SU-DHL-6 (cell line): ENCODE measurements around the gene RHOG.

Experiments
- H2AFZ ChIP-seq: fragments of 200-600 bp; sonication (generic); 2 replicates; pipeline ENCODE4 v1.6.1; 2014; ENCODE audit warnings: low read depth, mild to moderate bottlenecking, moderate library complexity, mixed read lengths, antibody characterized with exemption, low read length; ENCODE audit not compliant: severe bottlenecking
- H3F3A ChIP-seq: fragments of 200-600 bp; shearing (Covaris generic); 2 replicates; pipeline ENCODE4 v1.6.0; 2016; ENCODE audit warnings: antibody characterized with exemption, mild to moderate bottlenecking; ENCODE audit not compliant: insufficient read depth
- H3K27ac ChIP-seq: fragments of 200-600 bp; sonication (generic); 2 replicates; pipeline ENCODE4 v1.5.1; 2016; ENCODE audit warnings: low read depth, mild to moderate bottlenecking, low read length, moderate library complexity, mixed read lengths
- H3K27me3 ChIP-seq: fragments of 200-600 bp; sonication (generic), shearing (Covaris generic); 2 replicates; pipeline ENCODE4 v1.6.0; 2014; ENCODE audit warnings: mild to moderate bottlenecking, low read length
- H3K36me3 ChIP-seq: fragments of 200-600 bp; sonication (generic); 2 replicates; pipeline ENCODE4 v1.6.1; 2014; ENCODE audit warnings: mild to moderate bottlenecking, low read length, mixed read lengths
- H3K4me2 ChIP-seq: fragments of 300-600, 200-600 bp; shearing (Covaris generic), sonication (generic); 2 replicates; pipeline ENCODE4 v1.6.0; 2014; ENCODE audit warnings: low read length, low read depth, mild to moderate bottlenecking; ENCODE audit not compliant: poor library complexity, severe bottlenecking
- H3K4me3 ChIP-seq: fragments of 200-600 bp; sonication (generic); 2 replicates; pipeline ENCODE4 v1.5.1; 2014; ENCODE audit warnings: antibody characterized with exemption, low read length, mild to moderate bottlenecking, mixed read lengths; ENCODE audit not compliant: insufficient read depth, poor library complexity, severe bottlenecking
- H3K79me2 ChIP-seq: fragments of 200-600 bp; sonication (generic); 2 replicates; pipeline ENCODE4 v1.6.1; 2014; ENCODE audit warnings: mild to moderate bottlenecking, low read length, moderate library complexity; ENCODE audit not compliant: insufficient read depth
- H3K9ac ChIP-seq: fragments of 200-600 bp; sonication (generic); 2 replicates; pipeline ENCODE4 v1.7.0; 2014; ENCODE audit warnings: mild to moderate bottlenecking, low read length
- H3K9me2 ChIP-seq: fragments of 200-600 bp; sonication (generic); replicated peaks from 2 replicates; pipeline ENCODE4 v1.6.1; 2014; ENCODE audit warnings: low read length; ENCODE audit not compliant: insufficient read depth
- H3K9me3 ChIP-seq: fragments of 200-600 bp; sonication (generic); 2 replicates; pipeline ENCODE4 v1.6.1; 2014; ENCODE audit warnings: low read length, mixed read lengths; ENCODE audit not compliant: insufficient read depth
- H4K20me1 ChIP-seq: fragments of 200-600 bp; sonication (generic); 2 replicates; pipeline ENCODE4 v1.6.1; 2014; ENCODE audit warnings: low read depth, mild to moderate bottlenecking, antibody characterized with exemption, low read length, moderate library complexity, mixed read lengths
- EZH2phosphoT487 ChIP-seq: fragments of 200-600 bp; sonication (generic), shearing (Covaris generic); conservative IDR thresholded peaks from 2 replicates; pipeline ENCODE4 v1.6.1; 2018; ENCODE audit warnings: mild to moderate bottlenecking, antibody characterized with exemption, low read length, moderate library complexity, mixed read lengths
- TF ChIP-seq, protein P1 (sequence below): fragments of 200-600 bp; sonication (generic); IDR thresholded peaks from one replicate; pipeline ENCODE4 v1.5.1; 2017; ENCODE audit warnings: antibody characterized with exemption, mild to moderate bottlenecking, low read length, moderate library complexity; ENCODE audit not compliant: insufficient read depth, poor library complexity, severe bottlenecking

RHOG gene

DNA sequence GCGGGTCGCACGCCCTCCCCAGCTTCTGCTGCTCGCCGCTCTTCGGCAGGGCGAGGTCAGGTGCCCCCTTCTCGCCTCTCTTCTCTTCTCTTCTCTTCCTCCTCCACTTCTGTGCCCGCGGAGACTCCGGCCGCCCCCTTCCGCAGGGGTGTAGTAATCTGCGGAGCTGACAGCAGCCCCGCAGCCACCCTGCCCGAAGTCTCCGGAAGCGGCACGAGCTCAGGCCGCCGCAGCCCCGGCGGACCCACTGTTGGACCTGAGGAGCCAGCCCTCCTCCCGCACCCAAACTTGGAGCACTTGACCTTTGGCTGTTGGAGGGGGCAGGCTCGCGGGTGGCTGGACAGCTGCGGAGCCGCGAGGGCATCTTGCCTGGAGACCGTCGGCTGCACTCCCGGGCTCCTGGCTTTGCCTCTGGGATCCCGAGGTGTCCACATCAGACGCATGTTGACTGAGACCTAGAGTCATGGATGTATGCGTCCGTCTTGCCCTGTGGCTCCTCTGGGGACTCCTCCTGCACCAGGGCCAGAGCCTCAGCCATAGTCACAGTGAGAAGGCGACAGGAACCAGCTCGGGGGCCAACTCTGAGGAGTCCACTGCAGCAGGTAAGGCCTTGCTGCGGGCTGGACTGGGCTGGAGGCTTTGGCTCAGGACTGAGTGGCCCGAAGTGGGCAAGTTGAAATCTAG lies 15.2 kb upstream of the RHOG start:
- TF ChIP-seq EZH2phosphoT487 = no peak
- TF ChIP-seq, protein P1, sequence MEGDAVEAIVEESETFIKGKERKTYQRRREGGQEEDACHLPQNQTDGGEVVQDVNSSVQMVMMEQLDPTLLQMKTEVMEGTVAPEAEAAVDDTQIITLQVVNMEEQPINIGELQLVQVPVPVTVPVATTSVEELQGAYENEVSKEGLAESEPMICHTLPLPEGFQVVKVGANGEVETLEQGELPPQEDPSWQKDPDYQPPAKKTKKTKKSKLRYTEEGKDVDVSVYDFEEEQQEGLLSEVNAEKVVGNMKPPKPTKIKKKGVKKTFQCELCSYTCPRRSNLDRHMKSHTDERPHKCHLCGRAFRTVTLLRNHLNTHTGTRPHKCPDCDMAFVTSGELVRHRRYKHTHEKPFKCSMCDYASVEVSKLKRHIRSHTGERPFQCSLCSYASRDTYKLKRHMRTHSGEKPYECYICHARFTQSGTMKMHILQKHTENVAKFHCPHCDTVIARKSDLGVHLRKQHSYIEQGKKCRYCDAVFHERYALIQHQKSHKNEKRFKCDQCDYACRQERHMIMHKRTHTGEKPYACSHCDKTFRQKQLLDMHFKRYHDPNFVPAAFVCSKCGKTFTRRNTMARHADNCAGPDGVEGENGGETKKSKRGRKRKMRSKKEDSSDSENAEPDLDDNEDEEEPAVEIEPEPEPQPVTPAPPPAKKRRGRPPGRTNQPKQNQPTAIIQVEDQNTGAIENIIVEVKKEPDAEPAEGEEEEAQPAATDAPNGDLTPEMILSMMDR = no peak
- Histone ChIP-seq H3K27ac (no peak overlapping the region), H2AFZ (peak overlapping the region; percentile 43)

DNA sequence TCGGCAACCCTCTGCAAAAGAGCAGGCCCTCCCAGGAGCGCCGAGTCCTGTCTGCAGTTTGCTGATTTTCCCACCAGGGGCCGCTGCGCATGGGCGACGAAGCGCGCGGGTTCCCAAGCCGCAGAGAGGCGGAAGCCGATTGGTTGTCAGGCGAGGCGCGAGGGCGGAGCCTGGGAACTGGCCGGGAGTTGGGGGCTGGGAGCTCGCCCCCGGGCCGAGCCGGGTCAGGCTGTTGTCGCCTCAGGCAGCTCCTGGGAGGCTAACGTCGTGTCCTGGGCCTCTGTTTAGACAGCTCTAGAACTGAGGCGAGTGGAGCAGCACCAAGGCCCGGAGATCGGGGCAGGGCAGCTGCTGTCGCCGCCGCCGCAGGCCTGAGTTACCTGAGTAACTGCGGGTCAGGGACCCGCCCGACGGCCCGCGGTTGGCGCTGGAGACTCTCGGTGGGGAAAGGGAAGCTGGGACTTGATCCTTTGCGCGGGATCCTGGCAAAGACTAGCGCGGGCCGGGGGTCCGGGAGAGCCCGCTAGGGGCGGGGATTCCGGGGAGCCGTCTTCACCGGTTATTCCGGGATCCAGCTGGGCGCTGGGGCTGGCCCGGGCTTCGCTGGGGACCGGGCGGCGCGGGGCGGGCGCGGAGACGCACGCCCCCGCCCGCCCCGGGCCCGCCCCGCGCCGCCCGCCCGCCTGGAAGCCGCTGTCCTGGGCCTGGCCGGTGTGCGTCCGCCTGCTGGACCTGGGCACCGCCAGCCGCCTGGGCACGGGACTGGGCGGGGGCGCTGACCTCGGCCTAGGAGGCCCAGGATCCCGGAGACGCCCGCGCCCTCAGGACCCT lies 14.4 kb upstream of the RHOG start, which contains the start of gene STIM1:
Gene STIM1 (plus strand): TSS at position 688 of the 831 bp plus-strand sequence. CDS start 607 bp downstream, outside the sequence.
- Histone ChIP-seq H3K27me3 (no peaks in the 10 kb centered on the region), H3K9me3 (no peaks in the 10 kb centered on the region), H2AFZ (peak within 1 kb of the TSS; percentile 94), H3K9me2 (no peaks in the 10 kb centered on the region), H3K36me3 (no peaks in the 10 kb centered on the region), H3K27ac (peak within 1 kb of the TSS; percentile 93), H3K9ac (peak within 1 kb of the TSS; percentile 72), H3K4me2 (peak within 1 kb of the TSS; percentile 89), H4K20me1 (no peaks in the 10 kb centered on the region; the same call in 1 of the 2 replicates), H3F3A (peaks cover 14% of the 10 kb centered on the region), H3K4me3 (peak within 1 kb of the TSS; percentile 92), H3K79me2 (peaks cover 32% of the 10 kb centered on the region)
- TF ChIP-seq, protein P1 = peak; percentile 99
- TF ChIP-seq EZH2phosphoT487 = no peak

More for the DNA sequence above, 15.2 kb upstream of the RHOG start:
- no peaks in the 10 kb centered on the region for H3K9me2 ChIP-seq
- H3K27me3 ChIP-seq = no peaks in the 10 kb centered on the region
- peak overlapping the region; percentile 89 for H3K4me2 ChIP-seq
- H4K20me1 ChIP-seq = no peaks in the 10 kb centered on the region; the same call in 1 of the 2 replicates
- peaks cover 36% of the 10 kb centered on the region for H3K79me2 ChIP-seq
- peak overlapping the region; percentile 73 for H3K4me3 ChIP-seq
- no peaks in the 10 kb centered on the region for H3K36me3 ChIP-seq
- peak overlapping the region; percentile 72 for H3K9ac ChIP-seq
- no peaks in the 10 kb centered on the region for H3K9me3 ChIP-seq
- H3F3A ChIP-seq = peaks cover 13% of the 10 kb centered on the region

DNA sequence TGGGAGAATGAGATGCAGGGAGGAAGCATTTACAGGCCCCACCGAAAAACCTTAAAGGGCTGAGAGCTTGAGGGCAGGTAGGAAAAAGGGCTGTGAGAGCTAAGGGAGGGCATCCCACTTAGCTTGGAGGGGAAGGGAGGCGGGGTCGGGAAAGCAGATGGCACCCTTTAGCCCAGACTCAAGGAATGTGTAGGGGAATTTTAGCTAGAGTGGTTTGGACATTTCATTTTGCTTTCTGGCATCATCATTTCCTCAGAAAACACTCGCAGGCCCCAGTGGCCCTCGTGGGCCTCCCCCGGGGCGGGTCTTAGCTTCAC lies 13.9 kb upstream of the RHOG start:
- H3K27me3 ChIP-seq = no peaks in the 10 kb centered on the region
- H3K4me2 ChIP-seq = peak overlapping the region; percentile 76
- peak overlapping the region; percentile 72 for H3K9ac ChIP-seq
- TF ChIP-seq, protein P1 = no peak
- TF ChIP-seq EZH2phosphoT487 = no peak
- H3K79me2 ChIP-seq = peaks cover 30% of the 10 kb centered on the region
- H4K20me1 ChIP-seq = no peaks in the 10 kb centered on the region; the same call in 1 of the 2 replicates
- H2AFZ ChIP-seq = peak overlapping the region; percentile 85
- peak overlapping the region; percentile 40 for H3K4me3 ChIP-seq
- no peaks in the 10 kb centered on the region for H3K36me3 ChIP-seq
- peaks cover 16% of the 10 kb centered on the region for H3F3A ChIP-seq
- no peaks in the 10 kb centered on the region for H3K9me3 ChIP-seq
- H3K9me2 ChIP-seq = no peaks in the 10 kb centered on the region
- H3K27ac ChIP-seq = peak overlapping the region; percentile 93
